Kidney tubule cell (primary cell): Measurements from ENCODE around the gene SEL1L3.
A peak's percentile ranks its signal among the peaks of the same experiment; 100 is the strongest.

Experiments used
- DNase-seq: peaks from one replicate; pipeline ENCODE4 v3.0.0-alpha.2; 2018; ENCODE audit warnings: low spot score

The SEL1L3 gene

GRCh38 chr4:25749150-25749794 lies 113.5 kb downstream of the SEL1L3 start:
- DNase-seq, result peak; percentile 50

GRCh38 chr4:25743971-25744370 lies 118.8 kb downstream of the SEL1L3 start:
- no peak for DNase-seq

- no peak for DNase-seq
Measured at GRCh38 chr4:25729564-25729963, 133.2 kb downstream of the SEL1L3 start.

GRCh38 chr4:25728886-25729285 lies 133.9 kb downstream of the SEL1L3 start:
- DNase-seq, result no peak

GRCh38 chr4:25727711-25728493 lies 134.9 kb downstream of the SEL1L3 start:
- DNase-seq, result peak; percentile 39

- DNase-seq, result no peak
Measured at GRCh38 chr4:25725870-25726269, 136.9 kb downstream of the SEL1L3 start.

GRCh38 chr4:25723409-25723808 lies 139.4 kb downstream of the SEL1L3 start:
- no peak for DNase-seq

GRCh38 chr4:25722964-25723363 lies 139.8 kb downstream of the SEL1L3 start:
- no peak for DNase-seq

- DNase-seq, result no peak
Measured at GRCh38 chr4:25713812-25714211, 149.0 kb downstream of the SEL1L3 start.

- no peak for DNase-seq
Measured at GRCh38 chr4:25712611-25713010, 150.2 kb downstream of the SEL1L3 start.

GRCh38 chr4:25710637-25711036 lies 152.2 kb downstream of the SEL1L3 start:
- DNase-seq, result no peak

GRCh38 chr4:25704516-25704915 lies 158.3 kb downstream of the SEL1L3 start:
- DNase-seq, result no peak

GRCh38 chr4:25703731-25704388 lies 158.9 kb downstream of the SEL1L3 start:
- DNase-seq, result peak; percentile 83

GRCh38 chr4:25702848-25703247 lies 159.9 kb downstream of the SEL1L3 start:
- DNase-seq, result peak; percentile 83

GRCh38 chr4:25700661-25701060 lies 162.1 kb downstream of the SEL1L3 start:
- no peak for DNase-seq

- DNase-seq, result no peak
Measured at GRCh38 chr4:25697516-25697915, 165.3 kb downstream of the SEL1L3 start.
